HG03280 (cell line): ENCODE results near the gene ANKRD11.
A peak's percentile ranks its signal among the peaks of the same experiment; 100 is the strongest.
"Not testable (repeated sequence)": the region's sequence is repeated elsewhere in the genome, so short reads cannot be mapped to it uniquely, and the experiment has no call there.

ENCODE experiments used
- ATAC-seq: cut with Tn5 transposase; IDR thresholded peaks from one replicate; pipeline ENCODE4 v1.9.1; 2021; ENCODE audit warnings: mild to moderate bottlenecking, moderate library complexity; ENCODE audit not compliant: unreplicated experiment

The ANKRD11 gene

DNA sequence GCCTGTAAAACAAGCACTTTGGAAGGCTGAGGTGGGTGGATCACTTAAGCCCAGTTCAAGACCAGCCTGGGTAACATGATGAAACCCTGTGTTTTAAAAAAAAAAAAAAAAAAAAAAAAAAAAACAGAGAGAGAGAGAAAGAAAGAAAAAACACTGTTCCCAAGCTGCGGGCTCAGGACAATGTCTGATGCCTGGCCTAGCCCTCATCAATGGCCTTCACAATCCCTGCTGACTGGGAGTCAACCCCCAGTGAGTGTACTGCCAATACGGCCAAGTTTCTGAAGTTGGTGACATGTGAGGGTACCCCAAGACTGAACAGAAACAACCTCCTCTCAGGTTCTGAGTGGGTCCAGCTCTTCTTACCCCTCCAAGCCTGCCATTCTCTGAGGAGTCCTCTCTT is 156.3 kb downstream of the ANKRD11 start:
- no peak for ATAC-seq

DNA sequence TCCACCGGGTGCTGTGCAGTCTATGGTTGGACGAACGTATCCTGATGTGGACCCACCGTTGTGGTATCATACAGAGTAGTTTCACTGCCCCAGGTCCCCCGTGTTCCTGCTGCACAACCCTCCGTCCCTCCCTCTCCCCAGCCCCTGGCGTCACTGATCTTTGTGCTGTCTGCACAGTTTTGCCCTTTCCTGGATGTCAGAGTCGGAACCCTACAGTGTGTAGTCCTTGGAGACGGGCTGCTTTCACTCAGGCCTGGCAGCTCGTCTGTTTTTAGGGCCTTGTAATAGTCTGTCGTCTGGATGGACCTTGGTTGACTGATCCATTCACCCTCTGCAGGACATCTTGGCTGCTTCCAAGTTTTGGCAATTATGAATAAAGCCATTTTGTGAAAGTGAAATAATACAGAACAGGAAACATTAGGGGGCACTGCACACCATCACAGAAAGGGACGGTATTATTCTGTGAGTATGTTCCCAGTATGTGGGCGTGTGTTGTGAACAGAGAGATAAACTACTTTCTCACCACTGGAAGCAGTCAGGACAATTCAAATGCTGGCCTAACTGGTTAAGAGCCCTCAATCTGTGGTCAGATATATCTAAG is 156.9 kb downstream of the ANKRD11 start:
- not testable (repeated sequence) for ATAC-seq

DNA sequence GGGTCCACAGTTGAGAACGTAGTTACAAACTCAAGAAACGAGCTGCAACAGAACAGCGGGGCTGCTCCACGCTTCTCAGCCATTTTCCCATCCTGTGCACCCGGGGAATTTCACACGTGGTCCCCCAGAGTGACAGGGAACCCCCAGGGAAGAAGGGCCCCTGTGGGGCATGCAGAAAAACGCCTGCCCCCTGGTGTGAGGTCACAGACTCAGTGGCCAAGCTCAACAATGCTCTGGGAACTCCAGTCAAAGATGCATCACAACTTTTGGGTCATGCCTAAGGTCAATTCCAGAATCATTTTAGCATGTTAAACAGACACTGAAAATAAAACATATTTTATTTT is 157.5 kb downstream of the ANKRD11 start:
- no peak for ATAC-seq

DNA sequence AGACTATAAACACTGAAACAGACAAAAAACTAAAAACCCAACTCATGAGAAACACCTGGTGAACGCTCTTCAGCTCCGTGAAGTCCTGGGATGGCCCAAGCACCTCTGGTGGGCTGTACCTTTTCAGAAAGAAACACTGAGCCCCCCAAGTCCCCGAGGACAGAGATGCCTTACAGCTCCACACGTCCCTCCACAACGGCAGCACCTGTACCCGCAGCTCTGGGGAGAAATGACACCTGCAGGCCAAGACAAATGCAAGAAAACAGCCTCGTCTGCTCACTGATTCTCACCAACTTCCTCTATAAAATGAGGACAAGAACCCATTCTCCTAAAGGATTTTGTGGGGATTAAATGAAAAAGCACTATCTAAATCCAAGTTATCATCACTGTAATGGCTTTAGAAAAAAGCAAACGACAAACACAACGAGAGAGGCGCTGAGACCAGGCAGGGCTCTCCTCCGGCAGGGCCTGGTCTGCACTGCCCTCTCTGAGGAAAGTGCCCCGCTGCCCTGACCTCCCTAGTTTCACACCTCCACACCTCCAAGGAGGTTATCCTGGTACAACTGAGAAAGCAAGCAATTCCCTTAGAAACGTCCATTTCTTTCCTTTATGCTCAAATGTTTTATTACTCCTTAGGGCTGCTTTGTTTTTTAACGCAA is 158.0 kb downstream of the ANKRD11 start:
- no peak for ATAC-seq

DNA sequence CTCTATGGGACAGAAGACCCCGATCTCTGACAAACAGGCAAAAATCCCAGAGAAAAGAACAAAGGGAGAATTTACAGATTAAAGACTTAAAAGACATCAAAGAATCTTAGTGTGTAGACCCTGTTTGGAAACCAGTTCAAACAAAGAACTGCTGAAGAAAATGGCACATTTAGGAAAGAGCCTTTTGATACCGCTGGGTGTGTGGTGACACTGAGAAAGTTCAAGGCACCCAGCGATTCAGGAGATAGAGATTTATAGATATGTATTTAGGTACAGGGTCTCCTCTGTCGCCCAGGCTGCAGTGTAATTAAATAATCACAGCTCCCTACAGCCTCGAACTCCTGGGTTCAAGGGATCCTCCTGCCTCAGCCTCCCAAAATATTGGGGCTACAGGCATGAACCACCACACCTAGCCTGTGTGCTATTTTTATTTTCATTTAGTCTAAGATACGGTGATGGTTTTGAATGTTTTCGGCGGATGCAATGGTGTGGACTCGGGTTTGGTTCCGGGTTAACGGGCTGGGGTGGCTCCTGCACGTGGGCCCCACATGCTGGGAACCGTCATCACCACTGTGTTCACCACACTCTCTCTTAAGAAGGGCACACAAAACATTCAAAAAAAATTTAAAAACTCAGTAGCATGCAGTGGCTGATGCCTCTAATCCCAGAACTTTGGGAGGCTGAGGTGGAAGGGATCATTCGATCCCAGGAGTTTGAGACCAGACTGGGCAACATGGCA is 158.8 kb downstream of the ANKRD11 start:
- no peak for ATAC-seq

DNA sequence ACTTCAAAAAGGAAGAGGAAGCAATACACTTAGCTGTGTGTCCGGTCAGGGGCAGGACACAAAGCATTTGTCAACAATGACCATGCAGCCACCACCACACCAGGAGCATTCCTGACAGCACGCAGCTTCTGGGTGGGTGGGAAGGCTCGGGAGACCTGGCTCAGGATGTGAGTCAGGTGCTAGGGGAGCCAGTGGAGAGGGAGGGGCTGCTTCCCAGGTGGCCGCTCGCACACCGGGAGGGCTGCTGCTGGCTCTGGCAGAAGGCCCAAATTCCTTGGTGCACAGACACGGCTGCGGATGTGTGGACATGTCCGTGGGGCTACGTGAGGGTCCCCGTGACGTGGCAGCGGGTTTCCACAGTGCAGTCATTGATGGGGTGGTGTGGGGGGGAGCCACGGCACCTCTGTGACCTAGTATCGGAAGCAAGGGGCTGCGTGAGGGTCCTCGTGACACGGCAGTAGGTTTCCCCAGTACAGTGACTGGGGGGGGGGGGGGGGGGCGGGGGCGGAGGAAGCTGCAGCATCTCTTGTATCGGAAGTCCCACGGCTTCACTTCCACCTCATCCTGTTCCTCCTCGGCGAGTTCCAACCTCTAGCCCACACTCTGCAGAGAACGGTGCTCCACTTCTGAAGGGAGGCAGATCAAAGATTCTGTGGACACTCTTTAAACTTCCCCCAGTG is 160.0 kb downstream of the ANKRD11 start:
- no peak for ATAC-seq

DNA sequence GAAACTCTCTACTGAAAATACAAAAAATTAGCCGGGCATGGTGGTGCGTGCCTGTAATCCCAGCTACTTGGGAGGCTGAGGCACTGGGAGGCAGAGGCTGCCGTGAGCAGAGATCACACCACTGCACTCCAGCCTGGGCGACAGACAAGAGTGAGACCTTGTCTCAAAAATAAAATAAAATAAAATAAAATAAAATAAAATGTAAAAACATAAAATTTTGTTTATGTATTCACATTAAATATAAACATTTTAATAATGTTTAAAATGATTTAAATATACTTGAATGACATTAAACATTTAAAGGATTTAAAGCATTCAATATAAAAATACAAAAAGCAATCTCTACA is 160.6 kb downstream of the ANKRD11 start:
- ATAC-seq: not testable (repeated sequence)

DNA sequence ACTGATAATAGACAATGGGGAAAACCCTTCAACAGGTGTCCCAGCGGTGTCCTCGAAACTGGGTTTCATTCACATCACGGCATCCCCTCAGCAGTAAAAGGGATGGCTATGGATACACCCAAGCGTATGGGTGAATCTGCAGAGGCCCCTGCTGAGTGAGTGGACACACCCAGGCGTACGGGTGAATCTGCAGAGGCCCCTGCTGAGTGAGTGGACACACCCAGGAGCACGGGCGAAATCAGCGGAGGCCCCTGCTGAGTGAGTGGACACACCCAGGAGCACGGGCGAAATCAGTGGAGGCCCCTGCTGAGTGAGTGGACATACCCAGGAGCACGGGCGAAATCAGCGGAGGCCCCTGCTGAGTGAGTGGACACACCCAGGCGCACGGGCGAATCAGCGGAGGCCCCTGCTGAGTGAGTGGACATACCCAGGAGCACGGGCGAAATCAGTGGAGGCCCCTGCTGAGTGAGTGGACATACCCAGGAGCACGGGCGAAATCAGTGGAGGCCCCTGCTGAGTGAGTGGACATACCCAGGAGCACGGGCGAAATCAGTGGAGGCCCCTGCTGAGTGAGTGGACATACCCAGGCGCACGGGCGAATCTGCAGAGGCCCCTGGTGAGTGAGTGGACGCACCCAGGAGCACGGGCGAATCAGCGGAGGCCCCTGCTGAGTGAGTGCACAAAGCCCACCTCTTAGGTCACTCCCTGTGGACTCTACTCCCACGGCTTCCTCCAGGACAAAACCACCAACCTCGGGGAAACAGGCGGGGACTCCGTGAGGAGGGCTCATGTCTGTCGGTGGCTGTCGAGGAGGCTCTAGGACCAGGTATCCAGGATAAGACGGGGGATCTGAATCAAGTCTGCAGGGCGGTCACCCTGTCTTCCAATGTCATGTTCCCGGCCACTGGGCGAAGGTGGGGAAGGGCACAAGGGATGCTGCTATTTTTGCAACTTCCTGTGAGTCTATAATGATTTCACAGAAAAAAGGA is 161.7 kb downstream of the ANKRD11 start:
- not testable (repeated sequence) for ATAC-seq

DNA sequence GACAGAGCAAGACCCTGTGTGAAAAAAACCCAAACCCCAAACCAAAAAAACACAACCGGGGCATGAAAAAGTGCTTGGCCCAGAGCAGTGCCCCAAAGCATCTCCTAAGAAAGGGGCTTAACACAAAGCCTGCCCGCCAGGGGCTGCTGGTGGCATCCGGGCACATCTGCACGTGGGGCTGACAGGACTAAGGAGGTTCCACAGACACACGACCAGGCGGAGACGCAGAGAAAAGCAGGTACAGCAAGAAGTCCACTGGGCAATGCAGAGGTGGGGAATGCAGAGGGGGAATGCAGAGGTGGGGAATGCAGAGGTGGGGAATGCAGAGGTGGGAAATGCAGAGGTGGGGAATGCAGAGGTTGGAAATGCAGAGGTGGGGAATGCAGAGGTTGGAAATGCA is 163.6 kb downstream of the ANKRD11 start:
- no peak for ATAC-seq

DNA sequence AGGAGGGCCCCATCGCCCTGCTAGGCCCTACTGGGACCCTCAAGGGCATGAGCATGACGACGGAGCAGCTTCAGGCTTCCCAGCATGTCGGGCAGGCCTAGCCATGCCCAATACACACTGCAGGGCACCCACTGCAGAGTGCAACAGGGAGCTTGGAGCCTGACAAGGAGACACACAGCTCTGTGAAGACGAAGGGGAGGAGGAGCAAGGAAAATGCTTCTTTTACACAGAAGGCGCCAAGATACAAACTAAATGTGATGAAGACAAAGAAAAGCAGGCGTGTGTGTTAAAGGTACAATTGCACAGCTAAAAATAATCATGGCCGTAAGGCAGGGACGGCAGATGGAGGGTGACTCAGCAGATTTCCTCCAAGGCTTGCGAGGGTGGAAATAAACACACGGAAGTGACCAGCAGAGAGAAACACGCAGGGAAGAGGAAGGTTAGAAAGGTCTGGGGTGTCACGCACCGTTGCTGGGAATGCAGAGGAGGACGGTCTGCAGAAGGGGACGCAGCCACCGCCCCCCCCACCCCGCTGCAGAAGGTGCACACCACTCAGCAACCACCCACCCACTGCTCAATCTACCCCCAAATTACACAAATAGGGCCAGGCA is 164.4 kb downstream of the ANKRD11 start:
- no peak for ATAC-seq

DNA sequence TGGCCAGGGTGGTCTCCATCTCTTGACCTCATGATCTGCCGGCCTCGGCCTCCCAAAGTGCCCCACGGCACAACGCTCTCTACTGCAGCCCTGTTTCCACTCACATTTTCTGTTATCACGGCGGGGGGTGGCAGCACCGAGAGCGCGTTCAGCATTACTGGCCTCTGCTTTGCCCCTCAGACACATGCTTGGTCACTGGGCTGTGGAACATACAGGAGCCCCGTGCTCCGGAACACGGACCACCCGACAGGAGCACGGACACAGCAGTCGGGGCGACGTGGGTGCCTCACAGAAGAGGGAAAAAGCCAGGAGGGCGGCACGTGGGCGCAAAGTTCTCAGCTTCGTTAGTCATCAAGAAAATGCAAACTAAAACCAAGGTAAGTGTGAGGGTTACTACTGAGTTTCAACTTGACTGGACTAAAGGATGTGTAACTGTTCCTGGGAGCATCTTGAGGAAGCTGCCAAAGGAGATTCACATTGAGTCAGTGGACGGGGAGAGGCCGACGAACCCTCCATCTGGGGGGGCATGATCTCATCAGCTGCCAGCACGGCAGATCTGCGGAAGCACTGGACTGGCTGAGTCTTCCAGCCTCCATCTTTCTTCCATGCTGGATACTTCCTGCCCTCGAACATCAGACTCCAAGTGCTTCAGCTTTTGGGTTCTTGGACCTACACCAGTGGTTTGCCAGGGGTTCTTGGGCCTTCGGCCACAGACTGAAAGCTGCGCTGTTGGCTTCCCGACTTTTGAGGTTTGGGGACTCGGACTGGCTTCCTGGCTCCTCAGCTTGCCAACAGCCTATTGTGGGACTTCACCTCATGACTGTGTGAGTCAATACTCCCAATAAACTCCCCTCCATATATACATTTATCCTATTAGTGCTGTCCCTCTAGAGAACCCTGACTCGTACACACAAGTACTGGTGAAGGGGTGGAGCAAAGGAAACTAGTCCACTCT is 166.0 kb downstream of the ANKRD11 start:
- ATAC-seq: no peak

DNA sequence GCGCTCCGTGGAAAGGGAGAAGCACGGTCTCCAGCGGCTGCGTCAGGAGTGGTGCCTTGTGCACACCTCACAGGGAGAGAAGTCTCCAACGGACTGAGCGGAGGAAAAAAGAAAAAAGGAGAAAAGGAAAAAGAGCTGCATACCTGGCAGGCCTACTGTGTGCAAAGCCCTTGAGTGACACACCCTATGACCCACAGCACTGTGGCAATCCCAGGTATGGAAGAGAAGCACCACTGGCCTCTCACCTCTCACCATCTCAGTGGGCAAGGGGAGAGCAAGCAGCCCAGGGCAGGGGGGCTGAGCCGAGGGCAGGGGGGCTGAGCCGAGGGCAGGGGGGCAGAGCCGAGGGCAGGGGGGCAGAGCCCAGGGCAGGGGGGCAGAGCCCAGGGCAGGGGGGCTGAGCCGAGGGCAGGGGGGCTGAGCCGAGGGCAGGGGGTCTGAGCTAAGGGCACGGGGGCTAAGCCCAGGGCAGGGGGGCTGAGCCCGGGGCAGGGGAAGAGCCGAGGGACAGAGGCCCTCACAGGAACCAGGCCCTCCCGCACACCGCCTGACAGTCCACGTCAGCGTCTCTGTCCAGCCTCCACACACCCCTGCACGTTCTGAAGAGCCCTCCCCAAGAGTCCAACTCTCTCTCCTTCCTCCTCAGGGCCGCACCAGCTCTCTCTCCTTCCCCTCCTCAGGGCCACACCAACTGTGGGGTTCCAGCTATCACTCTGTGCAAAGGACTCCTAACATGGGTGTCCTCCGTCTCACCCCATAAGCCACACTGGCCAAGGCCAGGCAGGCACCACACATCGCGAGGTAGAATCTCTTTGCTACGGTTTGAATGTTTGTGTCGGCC is 167.0 kb downstream of the ANKRD11 start:
- ATAC-seq: no peak

DNA sequence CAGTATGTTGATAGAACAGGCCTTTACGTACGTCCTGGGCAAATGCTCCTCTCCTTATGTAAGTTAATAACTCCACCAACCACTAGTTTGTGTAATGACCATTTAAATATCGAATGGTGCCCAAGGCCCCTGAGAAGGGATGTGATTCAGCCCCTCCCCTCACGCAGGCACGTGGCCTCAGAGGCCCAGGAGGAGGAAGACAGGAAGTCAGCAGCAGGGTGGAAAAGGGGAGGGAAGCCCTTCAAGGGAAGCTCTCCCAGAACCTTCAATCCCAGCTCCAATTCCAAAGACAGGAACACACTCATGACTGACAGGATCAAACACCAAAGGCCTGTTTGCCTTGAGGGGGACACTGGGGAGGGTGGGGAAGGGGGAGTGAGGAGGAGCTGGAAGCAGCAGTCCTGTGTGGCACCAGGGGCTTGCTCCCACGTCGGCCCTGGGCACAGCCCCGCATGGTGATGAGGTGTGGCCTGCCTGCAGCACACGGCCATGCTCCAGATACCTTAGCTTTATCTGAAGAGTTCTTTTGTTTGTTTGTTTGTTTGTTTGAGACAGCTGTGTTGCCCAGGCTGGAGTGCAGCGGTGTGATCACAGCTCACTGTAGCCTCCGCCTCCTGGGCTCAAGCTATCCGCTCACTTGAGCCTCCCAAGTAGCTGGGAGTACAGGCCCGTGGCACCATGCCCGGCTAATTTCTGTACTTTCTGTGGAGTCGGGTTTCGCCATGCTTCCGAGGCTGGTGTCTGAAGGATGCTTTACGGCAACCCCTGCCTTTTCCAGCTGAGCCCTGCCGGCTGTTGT is 167.8 kb downstream of the ANKRD11 start:
- no peak for ATAC-seq

DNA sequence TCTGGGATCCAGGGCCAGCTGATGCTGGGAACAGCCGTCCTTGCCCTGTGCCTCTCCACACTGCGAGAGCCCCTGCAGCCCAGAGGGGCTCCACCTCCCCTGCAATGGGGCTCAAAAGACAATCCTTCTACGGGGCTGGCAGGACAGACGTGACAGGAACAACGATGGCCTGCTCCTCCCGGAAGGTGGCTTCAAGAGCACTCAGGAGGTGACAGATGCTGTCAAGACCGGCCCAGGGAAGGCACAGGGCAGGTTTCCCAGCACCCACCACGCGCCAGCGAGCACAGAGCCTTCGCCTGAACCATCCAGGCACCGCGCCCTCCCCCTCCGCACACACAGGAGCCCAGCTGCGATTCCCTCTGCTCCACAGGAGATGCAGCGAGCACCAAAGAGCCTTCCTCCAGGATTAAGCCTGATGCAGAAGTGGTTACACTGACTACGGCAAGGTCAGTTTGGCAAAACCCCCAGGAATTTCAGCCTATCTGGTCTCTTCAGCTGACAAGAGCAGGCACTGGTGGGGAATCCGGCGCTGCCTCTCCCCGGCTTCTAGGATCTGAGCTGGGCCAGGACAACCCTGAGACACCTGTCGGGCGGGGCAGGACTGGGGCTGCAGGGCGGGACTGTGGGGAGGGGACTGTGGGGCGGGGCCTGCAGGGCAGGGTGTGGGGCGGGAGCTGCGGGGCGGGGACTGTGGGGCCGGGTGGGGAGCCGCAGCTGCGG is 169.4 kb downstream of the ANKRD11 start:
- ATAC-seq: no peak

DNA sequence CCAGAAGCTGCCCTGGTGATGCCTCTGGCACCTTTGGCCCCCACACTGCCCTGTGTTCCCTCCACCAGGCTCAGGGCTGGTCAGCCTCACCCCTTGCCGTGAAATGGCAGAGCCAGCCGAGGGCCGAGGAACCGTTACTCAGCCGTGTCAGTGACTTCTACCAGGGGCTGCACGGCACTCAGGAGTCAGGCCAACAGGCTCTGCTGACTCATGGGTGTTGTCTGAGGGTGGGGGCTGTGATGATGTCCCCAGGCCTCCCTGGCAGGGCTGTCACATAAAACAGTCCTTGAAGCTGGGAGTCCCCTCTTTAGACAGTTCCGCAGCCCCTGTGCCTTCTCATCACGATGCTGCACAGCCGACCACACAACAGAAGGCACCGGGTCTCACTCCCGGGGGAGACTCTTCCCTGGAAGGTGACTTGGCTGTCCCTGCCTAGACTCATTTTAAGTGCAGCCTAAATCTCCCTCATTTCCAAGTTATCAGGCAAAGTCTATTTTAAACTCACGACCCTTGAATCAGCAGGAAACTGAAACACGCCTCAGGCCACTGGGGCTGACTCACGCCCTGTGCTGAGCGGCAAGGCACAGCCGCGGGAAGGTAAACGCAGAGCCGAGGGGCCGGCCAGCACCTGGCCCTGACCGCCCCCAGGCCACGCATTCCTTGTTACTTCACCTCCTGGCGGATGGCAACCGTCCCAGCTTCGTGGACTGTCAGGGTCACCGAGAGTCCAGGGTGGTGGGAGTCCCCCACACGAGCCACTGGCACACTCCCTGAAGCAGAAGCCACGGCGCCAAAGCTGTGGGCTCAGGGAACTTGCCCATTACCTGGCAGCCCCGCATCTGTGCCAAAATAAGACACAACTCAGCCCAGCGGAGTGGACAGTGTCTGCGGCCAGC is 170.2 kb downstream of the ANKRD11 start:
- ATAC-seq: peak; percentile 43

DNA sequence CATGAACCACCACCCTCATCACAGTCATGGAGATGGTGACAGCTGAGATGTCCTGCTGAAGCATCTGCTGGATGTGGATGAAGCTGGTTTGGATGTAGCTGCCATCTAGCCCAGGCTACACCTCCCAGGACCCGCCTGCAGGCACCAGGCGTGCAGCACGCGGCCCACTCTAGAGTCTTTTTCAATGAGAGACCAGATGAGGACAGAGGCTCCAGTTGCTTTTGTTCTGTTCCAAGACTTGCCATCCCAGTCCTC is 170.8 kb downstream of the ANKRD11 start:
- ATAC-seq: no peak
